Muscle layer of duodenum (tissue), 2 donors: ENCODE results near the gene GPLD1.
"Not testable (repeated sequence)": the region's sequence is repeated elsewhere in the genome, so short reads cannot be mapped to it uniquely, and the experiment has no call there.

Experiments
- H3K27ac ChIP-seq: one replicate; pipeline ENCODE4 v1.7.0; 2013; ENCODE audit warnings: mild to moderate bottlenecking, low read length
- H3K27me3 ChIP-seq: one replicate; pipeline ENCODE4 v1.7.0; 2013; ENCODE audit warnings: low read depth, mild to moderate bottlenecking, control low read depth, low read length
- H3K36me3 ChIP-seq, 2 donors: one replicate each; pipeline ENCODE4 v1.7.0; 2013; ENCODE audit warnings: low read length in 2 of 2, control low read depth in 1 of 2, mild to moderate bottlenecking in 1 of 2; ENCODE audit not compliant: insufficient read depth in 2 of 2, control insufficient read depth in 1 of 2
- H3K4me1 ChIP-seq, 2 donors: one replicate each; pipeline ENCODE4 v1.7.0; 2013; ENCODE audit warnings: low read length in 2 of 2, mild to moderate bottlenecking in 2 of 2, control low read depth in 1 of 2, moderate library complexity in 1 of 2; ENCODE audit not compliant: insufficient read depth in 2 of 2, control insufficient read depth in 1 of 2
- H3K4me3 ChIP-seq, 2 donors: one replicate each; pipeline ENCODE4 v1.7.0; 2013; ENCODE audit warnings: low read length in 2 of 2, low read depth in 1 of 2, mild to moderate bottlenecking in 1 of 2
- H3K9me3 ChIP-seq, 2 donors: one replicate each; pipeline ENCODE4 v1.7.0; 2013; ENCODE audit warnings: low read length in 2 of 2, control low read depth in 1 of 2, mild to moderate bottlenecking in 1 of 2; ENCODE audit not compliant: control insufficient read depth in 1 of 2
- donor health status: healthy.

Gene GPLD1

GRCh38 chr6:24391208-24391607 lies 98.2 kb downstream of the GPLD1 start:
- Histone ChIP-seq H3K4me3 (no peak overlapping the region), H3K4me1 (no peaks in the 10 kb centered on the region), H3K27me3 (no peaks in the 10 kb centered on the region), H3K36me3 (no peaks in the 10 kb centered on the region), H3K27ac (no peak overlapping the region), H3K9me3 (no peaks in the 10 kb centered on the region)

DNA sequence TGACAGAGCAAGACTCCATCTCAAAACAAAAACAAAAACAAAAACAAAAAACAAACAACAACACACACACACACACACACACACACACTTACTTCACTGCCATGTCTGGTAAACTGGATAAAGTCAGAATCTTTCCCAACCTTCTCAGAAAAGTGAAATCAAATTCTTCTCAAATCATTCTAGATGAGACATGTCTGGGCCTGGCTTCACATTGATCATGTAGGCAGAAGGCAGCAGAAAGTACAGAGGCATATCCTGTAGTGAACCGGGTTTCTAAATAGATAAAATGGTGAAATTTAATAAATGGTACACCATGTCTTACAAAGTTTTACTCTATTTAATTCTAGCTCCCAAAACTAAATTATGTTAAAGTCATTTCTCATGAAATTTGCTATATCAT lies 101.6 kb downstream of the GPLD1 start:
- Histone ChIP-seq H3K27me3 (no peaks in the 10 kb centered on the region), H3K4me1 (no peaks in the 10 kb centered on the region), H3K9me3 (no peaks in the 10 kb centered on the region), H3K36me3 (no peaks in the 10 kb centered on the region), H3K4me3 (no peak overlapping the region), H3K27ac (no peak overlapping the region)

- Histone ChIP-seq H3K27ac (no peak overlapping the region), H3K36me3 (no peaks in the 10 kb centered on the region), H3K4me1 (no peaks in the 10 kb centered on the region), H3K9me3 (no peaks in the 10 kb centered on the region), H3K4me3 (no peak overlapping the region), H3K27me3 (no peaks in the 10 kb centered on the region)
These were observed 103.7 kb downstream of the GPLD1 start for GRCh38 chr6:24385536-24386269.

DNA sequence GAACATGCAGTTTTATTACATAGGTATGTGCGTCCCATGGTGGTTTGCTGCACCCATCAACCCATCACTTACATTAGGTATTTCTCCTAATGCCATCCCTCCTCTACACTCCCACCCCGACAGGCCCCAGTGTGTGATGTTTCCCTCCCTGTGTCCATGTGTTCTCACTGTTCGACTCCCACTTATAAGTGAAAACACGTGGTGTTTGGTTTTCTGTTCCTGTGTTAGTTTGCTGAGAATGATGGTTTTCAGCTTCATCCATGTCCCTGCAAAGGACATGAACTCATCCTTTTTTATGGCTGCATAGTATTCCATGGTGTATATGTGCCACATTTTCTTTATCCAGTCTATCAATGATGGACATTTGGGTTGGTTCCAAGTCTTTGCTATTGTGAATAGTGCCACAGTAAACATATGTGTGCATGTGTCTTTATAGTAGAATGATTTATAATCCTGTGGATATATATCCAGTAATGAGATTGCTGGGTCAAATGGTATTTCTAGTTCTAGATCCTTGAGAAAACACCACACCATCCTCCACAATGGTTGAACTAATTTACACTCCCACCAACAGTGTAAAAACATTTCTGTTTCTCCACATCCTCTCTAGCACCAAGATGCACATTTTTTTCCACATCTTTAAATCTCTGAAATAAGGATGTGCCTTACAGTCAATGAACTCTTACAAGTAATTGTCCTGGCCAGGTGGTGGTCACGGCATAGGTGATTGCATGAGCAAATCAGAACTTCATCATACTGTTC lies 104.8 kb downstream of the GPLD1 start:
- H3K27me3 ChIP-seq, H3K4me1 ChIP-seq, H3K27ac ChIP-seq, H3K4me3 ChIP-seq, H3K36me3 ChIP-seq, H3K9me3 ChIP-seq: not testable (repeated sequence)

DNA sequence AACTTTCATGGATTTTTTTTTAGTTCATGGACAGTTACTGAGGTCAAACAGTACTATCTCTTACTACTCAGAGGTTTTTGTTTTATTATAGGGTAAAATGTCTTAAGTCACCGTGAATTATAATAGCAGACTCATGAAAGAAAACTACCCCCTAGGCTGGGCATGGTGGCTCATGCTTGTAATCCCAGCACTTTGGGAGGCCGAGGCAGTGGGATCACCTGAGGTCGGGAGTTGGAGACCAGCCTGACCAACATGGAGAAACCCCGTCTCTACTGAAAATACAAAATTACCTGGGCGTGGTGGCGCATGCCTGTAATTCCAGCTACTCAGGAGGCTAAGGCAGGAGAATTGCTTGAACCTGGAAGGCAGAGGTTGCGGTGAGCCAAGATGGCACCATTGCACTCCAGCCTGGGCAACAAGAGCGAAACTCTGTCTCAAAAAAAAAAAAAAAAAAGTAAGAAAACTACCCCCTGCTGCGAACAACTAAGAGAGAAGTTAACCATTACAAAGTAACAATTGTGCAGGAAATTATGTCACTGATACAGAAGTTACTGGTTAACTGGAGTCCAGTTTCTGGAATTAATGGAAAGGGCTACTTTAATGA lies 106.4 kb downstream of the GPLD1 start:
- not testable (repeated sequence) for H3K4me3 ChIP-seq, H3K4me1 ChIP-seq, H3K27me3 ChIP-seq, H3K36me3 ChIP-seq, H3K9me3 ChIP-seq, H3K27ac ChIP-seq

DNA sequence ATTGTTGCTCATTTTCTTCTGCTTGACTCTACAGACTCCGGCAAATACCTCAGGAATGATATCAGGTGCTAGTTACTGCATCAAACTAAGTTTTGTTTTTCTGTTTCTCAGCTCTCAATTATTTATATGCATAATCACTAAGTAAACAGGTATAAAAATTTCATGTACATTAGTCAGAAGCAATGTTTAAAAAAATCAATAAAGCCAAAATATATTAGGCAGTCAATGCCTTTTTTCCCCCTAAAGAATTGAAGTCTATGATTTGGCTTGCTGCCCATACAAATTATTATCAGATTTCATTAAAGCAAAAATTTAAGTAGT lies 107.2 kb downstream of the GPLD1 start:
- H3K4me3 ChIP-seq: no peak overlapping the region
- no peak overlapping the region for H3K27ac ChIP-seq
- H3K27me3 ChIP-seq: no peaks in the 10 kb centered on the region
- H3K9me3 ChIP-seq: no peaks in the 10 kb centered on the region
- H3K36me3 ChIP-seq: no peaks in the 10 kb centered on the region
- H3K4me1 ChIP-seq: no peaks in the 10 kb centered on the region

- Histone ChIP-seq H3K27me3 (no peaks in the 10 kb centered on the region), H3K36me3 (no peaks in the 10 kb centered on the region), H3K9me3 (no peaks in the 10 kb centered on the region), H3K4me3 (no peak overlapping the region), H3K4me1 (no peaks in the 10 kb centered on the region), H3K27ac (no peak overlapping the region)
These were observed 107.7 kb downstream of the GPLD1 start for GRCh38 chr6:24381476-24382219.

DNA sequence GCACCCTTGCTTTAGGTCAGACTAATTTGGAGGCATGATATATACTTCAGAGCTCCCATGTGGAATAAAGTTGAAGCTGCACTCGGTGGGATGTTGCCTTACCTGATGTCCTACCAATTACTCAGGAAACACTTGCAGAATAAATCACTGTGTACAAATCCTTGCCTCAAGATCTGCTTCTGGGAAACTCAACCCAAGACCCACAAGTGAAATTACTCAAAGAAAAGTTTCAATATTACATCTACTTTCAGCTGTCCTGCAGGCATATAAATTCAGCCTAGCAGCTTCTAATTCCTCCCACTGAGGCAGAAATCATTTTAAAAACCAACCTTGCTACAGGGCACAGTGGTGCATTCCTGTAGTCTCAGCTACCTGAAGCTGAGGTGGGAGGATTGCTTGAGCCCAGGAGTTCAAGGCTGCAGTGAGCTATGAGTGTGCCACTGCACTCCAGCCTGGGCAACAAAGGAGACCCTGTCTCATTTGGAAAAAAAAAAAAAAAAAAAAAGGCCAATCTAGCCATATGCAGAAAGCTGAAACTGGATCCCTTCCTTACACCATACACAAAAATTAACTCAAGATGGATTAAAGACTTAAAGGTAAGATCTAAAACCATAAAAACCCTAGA lies 110.8 kb downstream of the GPLD1 start:
- Histone ChIP-seq H3K4me3 (no peak overlapping the region), H3K27ac (no peak overlapping the region), H3K36me3 (no peaks in the 10 kb centered on the region), H3K27me3 (no peaks in the 10 kb centered on the region), H3K9me3 (no peaks in the 10 kb centered on the region), H3K4me1 (no peaks in the 10 kb centered on the region)
